Neural progenitor cell (in vitro differentiated cells): Measurements from ENCODE around the gene SLC35E3.

Experiments used
- EZH2 ChIP-seq: fragments of 200-600 bp; sonication (generic); IDR thresholded peaks from 2 replicates; pipeline ENCODE4 v1.6.1; 2017; ENCODE audit warnings: antibody characterized with exemption, mild to moderate bottlenecking, moderate library complexity
- TF ChIP-seq, protein P1 (sequence below): fragments of 200-600 bp; sonication (generic); IDR thresholded peaks from 2 replicates; pipeline ENCODE4 v1.5.1; 2017; ENCODE audit warnings: antibody characterized with exemption, mild to moderate bottlenecking

DNA sequence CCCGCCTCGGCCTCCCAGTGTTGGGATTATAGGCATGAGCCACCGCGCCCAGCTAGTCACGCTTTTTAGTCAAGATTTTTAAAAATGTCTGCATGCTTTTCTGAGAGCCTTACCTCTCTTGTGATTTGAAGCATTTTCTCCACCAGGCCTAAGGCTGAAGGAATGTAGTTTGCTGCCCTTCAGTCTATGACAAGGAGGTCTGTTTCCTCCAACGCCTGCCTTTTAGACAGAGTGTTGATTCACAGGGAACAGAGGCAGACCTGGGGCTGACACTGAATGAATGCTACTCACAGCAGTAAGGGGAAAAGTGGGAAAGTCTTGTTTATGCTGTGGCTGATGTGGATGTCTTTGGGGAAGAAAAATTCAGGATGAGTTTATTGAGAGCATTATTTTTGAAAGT is 34.8 kb downstream of the SLC35E3 start:
- TF ChIP-seq, protein P1, sequence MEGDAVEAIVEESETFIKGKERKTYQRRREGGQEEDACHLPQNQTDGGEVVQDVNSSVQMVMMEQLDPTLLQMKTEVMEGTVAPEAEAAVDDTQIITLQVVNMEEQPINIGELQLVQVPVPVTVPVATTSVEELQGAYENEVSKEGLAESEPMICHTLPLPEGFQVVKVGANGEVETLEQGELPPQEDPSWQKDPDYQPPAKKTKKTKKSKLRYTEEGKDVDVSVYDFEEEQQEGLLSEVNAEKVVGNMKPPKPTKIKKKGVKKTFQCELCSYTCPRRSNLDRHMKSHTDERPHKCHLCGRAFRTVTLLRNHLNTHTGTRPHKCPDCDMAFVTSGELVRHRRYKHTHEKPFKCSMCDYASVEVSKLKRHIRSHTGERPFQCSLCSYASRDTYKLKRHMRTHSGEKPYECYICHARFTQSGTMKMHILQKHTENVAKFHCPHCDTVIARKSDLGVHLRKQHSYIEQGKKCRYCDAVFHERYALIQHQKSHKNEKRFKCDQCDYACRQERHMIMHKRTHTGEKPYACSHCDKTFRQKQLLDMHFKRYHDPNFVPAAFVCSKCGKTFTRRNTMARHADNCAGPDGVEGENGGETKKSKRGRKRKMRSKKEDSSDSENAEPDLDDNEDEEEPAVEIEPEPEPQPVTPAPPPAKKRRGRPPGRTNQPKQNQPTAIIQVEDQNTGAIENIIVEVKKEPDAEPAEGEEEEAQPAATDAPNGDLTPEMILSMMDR: no peak
- no peak for TF ChIP-seq EZH2
